Measurements from ENCODE around the gene CMC1.
"Not testable (repeated sequence)": the region's sequence is repeated elsewhere in the genome, so short reads cannot be mapped to it uniquely, and the experiment has no call there.

The CMC1 gene

GRCh38 chr3:28241221-28242160 is at the start of gene CMC1:
CMC1 (plus strand) TSS chr3:28241619; CDS start chr3:28241794, 175 bp downstream.
- DNase-seq (ENCODE audit: low read depth): peak; percentile 93

GRCh38 chr3:28198161-28198560 is 43.3 kb upstream of the CMC1 start:
- no peak for DNase-seq (ENCODE audit: low read depth)

- DNase-seq (ENCODE audit: low read depth): no peak
These were observed 42.4 kb upstream of the CMC1 start for GRCh38 chr3:28198974-28199373.

- not testable (repeated sequence) for DNase-seq (ENCODE audit: low read depth)
These were observed 41.8 kb upstream of the CMC1 start for GRCh38 chr3:28199643-28200042.

- not testable (repeated sequence) for DNase-seq (ENCODE audit: low read depth)
These were observed 41.0 kb upstream of the CMC1 start for GRCh38 chr3:28200366-28200848.

GRCh38 chr3:28206479-28206878 is 34.9 kb upstream of the CMC1 start:
- DNase-seq (ENCODE audit: low read depth): no peak

GRCh38 chr3:28207000-28207733 is 34.3 kb upstream of the CMC1 start:
- DNase-seq (ENCODE audit: low read depth): no peak

GRCh38 chr3:28210968-28211713 is 30.3 kb upstream of the CMC1 start:
- DNase-seq (ENCODE audit: low read depth): no peak

GRCh38 chr3:28212681-28213080 is 28.7 kb upstream of the CMC1 start:
- no peak for DNase-seq (ENCODE audit: low read depth)

- no peak for DNase-seq (ENCODE audit: low read depth)
These were observed 26.0 kb upstream of the CMC1 start for GRCh38 chr3:28215407-28215806.

GRCh38 chr3:28218071-28218916 is 23.1 kb upstream of the CMC1 start:
- no peak for DNase-seq (ENCODE audit: low read depth)

- DNase-seq (ENCODE audit: low read depth): no peak
These were observed 22.6 kb upstream of the CMC1 start for GRCh38 chr3:28218917-28219198.

- DNase-seq (ENCODE audit: low read depth): no peak
These were observed 17.0 kb upstream of the CMC1 start for GRCh38 chr3:28224430-28224829.

- DNase-seq (ENCODE audit: low read depth): no peak
These were observed 15.4 kb upstream of the CMC1 start for GRCh38 chr3:28226020-28226419.

- no peak for DNase-seq (ENCODE audit: low read depth)
These were observed 12.8 kb upstream of the CMC1 start for GRCh38 chr3:28228623-28229022.

- DNase-seq (ENCODE audit: low read depth): no peak
These were observed 8.8 kb upstream of the CMC1 start for GRCh38 chr3:28232659-28233058.

- DNase-seq (ENCODE audit: low read depth): no peak
These were observed 7.0 kb upstream of the CMC1 start for GRCh38 chr3:28234454-28234853.

- no peak for DNase-seq (ENCODE audit: low read depth)
These were observed 2.3 kb upstream of the CMC1 start for GRCh38 chr3:28239108-28239507.

- DNase-seq (ENCODE audit: low read depth): no peak
These were observed 978 bp upstream of the CMC1 start for GRCh38 chr3:28240441-28240840.

- DNase-seq (ENCODE audit: low read depth): no peak
These were observed 1.1 kb downstream of the CMC1 start for GRCh38 chr3:28242519-28242918.

- DNase-seq (ENCODE audit: low read depth): no peak
These were observed 2.1 kb downstream of the CMC1 start for GRCh38 chr3:28243424-28244106.

Measured in CMK (cell line).